Measurements from ENCODE around the gene PPP1R8.

- TF ChIP-seq, protein P1, sequence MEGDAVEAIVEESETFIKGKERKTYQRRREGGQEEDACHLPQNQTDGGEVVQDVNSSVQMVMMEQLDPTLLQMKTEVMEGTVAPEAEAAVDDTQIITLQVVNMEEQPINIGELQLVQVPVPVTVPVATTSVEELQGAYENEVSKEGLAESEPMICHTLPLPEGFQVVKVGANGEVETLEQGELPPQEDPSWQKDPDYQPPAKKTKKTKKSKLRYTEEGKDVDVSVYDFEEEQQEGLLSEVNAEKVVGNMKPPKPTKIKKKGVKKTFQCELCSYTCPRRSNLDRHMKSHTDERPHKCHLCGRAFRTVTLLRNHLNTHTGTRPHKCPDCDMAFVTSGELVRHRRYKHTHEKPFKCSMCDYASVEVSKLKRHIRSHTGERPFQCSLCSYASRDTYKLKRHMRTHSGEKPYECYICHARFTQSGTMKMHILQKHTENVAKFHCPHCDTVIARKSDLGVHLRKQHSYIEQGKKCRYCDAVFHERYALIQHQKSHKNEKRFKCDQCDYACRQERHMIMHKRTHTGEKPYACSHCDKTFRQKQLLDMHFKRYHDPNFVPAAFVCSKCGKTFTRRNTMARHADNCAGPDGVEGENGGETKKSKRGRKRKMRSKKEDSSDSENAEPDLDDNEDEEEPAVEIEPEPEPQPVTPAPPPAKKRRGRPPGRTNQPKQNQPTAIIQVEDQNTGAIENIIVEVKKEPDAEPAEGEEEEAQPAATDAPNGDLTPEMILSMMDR (IDR thresholded peaks at IDR 0.05) = no peak
- TF ChIP-seq POLR2A (IDR thresholded peaks at IDR 0.05) = no peak
These were observed 23.2 kb upstream of the PPP1R8 start for GRCh38 chr1:27807385-27807784.
